Measurements from ENCODE around the gene HS6ST3.

HS6ST3 gene

GRCh38 chr13:96388598-96388997 lies 298.7 kb downstream of the HS6ST3 start:
- TF ChIP-seq CTCF (IDR thresholded peaks at IDR 0.05; ENCODE audit: control insufficient read depth, extremely low read depth, insufficient read depth), result no peak
- H3K4me3 ChIP-seq (ENCODE audit: low read depth, low read length), result no peak overlapping the region
- DNase-seq (ENCODE audit: low read depth), result no peak

- no peak overlapping the region for H3K4me3 ChIP-seq (ENCODE audit: low read depth, low read length)
- no peak for TF ChIP-seq CTCF (IDR thresholded peaks at IDR 0.05; ENCODE audit: control insufficient read depth, extremely low read depth, insufficient read depth)
- DNase-seq (ENCODE audit: low read depth), result no peak
Measured at GRCh38 chr13:96391606-96392005, 301.7 kb downstream of the HS6ST3 start.

- TF ChIP-seq CTCF (IDR thresholded peaks at IDR 0.05; ENCODE audit: control insufficient read depth, extremely low read depth, insufficient read depth), result no peak
- DNase-seq (ENCODE audit: low read depth), result no peak
- H3K4me3 ChIP-seq (ENCODE audit: low read depth, low read length), result no peak overlapping the region
Measured at GRCh38 chr13:96397807-96398206, 307.9 kb downstream of the HS6ST3 start.

DNA sequence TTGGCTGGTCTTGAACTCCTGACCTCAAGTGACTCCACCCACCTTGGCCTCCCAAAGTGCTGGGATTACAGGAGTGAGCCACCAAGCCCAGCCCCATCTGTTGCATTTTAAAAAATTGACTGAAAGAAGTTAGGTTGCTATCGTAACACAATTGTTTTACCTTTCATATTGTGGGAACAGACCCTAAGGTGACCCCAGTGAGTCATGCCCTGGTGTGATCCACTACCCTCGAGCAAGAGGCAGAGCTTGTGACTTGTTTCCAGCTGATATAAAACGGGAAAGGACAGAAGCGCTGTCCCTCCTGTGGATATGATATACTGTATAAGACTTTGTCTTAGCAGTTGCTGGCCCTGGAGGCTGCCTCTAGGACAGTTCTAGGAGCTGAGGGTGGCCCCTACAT lies 308.6 kb downstream of the HS6ST3 start:
- H3K4me3 ChIP-seq (ENCODE audit: low read depth, low read length), result no peak overlapping the region
- TF ChIP-seq CTCF (IDR thresholded peaks at IDR 0.05; ENCODE audit: control insufficient read depth, extremely low read depth, insufficient read depth), result no peak
- DNase-seq (ENCODE audit: low read depth), result no peak

GRCh38 chr13:96403241-96403640 lies 313.3 kb downstream of the HS6ST3 start:
- no peak for TF ChIP-seq CTCF (IDR thresholded peaks at IDR 0.05; ENCODE audit: control insufficient read depth, extremely low read depth, insufficient read depth)
- no peak for DNase-seq (ENCODE audit: low read depth)
- no peak overlapping the region for H3K4me3 ChIP-seq (ENCODE audit: low read depth, low read length)

DNA sequence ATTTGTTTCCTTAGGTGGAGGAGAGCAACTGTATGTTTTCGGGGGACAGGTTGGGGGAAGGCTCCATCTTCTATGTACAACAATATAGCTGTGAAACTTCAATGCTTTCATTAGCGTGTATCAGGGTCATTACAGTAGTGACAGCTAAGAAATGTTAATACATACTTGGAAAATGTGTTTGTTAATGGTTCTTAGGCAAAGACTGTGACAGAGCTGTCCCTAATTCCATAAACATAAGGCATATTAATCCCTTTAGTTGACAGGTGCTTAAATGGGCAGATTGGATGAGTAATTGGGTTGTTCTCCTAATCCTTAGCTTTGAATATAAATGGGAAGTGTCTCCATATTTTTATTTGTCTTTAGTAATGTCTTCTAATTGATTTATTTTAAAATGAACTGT lies 313.7 kb downstream of the HS6ST3 start:
- TF ChIP-seq CTCF (IDR thresholded peaks at IDR 0.05; ENCODE audit: control insufficient read depth, extremely low read depth, insufficient read depth), result no peak
- no peak overlapping the region for H3K4me3 ChIP-seq (ENCODE audit: low read depth, low read length)
- DNase-seq (ENCODE audit: low read depth), result no peak

GRCh38 chr13:96415831-96416385 lies 326.0 kb downstream of the HS6ST3 start:
- DNase-seq (ENCODE audit: low read depth), result no peak
- TF ChIP-seq CTCF (IDR thresholded peaks at IDR 0.05; ENCODE audit: control insufficient read depth, extremely low read depth, insufficient read depth), result no peak
- no peak overlapping the region for H3K4me3 ChIP-seq (ENCODE audit: low read depth, low read length)
